ENCODE measurements around the gene NMT1. TPM values are rescaled to one million over a fixed set of nuclear protein-coding genes. Genes with fewer than 3 reads are reported as not detected.

The NMT1 gene
- total RNA-seq, 1 experiment from 2014 or later = 117 TPM

- intact Hi-C loops (cut with micrococcal nuclease) = no loop called here
- H3K27ac ChIP-seq (ENCODE audit: low read length) = no peak overlapping the region
- no peak overlapping the region for H2AFZ ChIP-seq (ENCODE audit: low read length)
- ChIA-PET CTCF (no interaction called here), POLR2A (ENCODE audit: unreplicated experiment) (interaction anchor here (0.6 kb wide), 1 partner anchor 9 kb away, joined by 3 read pairs; the partner anchor contains the start of gene NMT1)
- peaks cover 44% of the 10 kb centered on the region for H3K36me3 ChIP-seq (ENCODE audit: low read depth, low read length)
- no peak for ATAC-seq
- H3K9me3 ChIP-seq (ENCODE audit: low read length) = no peaks in the 10 kb centered on the region
- no TSS peak for BruUV-seq (replicated peaks)
- no peak for DNase-seq
- no peak for TF ChIP-seq EZH2 (IDR thresholded peaks at IDR 0.05; ENCODE audit: low read length, unreplicated experiment)
- no peak for TF ChIP-seq EZH2phosphoT487 (IDR thresholded peaks at IDR 0.05; ENCODE audit: borderline replicate concordance, low read length)
- no peak for TF ChIP-seq CTCF (conservative IDR thresholded peaks at IDR 0.05; ENCODE audit: low read depth, low read length)
- H3K4me2 ChIP-seq (ENCODE audit: low read length) = no peak overlapping the region
- no peaks in the 10 kb centered on the region for H3K4me1 ChIP-seq (ENCODE audit: insufficient read depth, low read length)
- H3K4me3 ChIP-seq (ENCODE audit: low read length) = no peak overlapping the region
- H4K20me1 ChIP-seq (ENCODE audit: low read length) = peaks cover 19% of the 10 kb centered on the region; the same call in 1 of the 2 replicates
- no peak overlapping the region for H3K9ac ChIP-seq (ENCODE audit: low read length)
- H3K9me2 ChIP-seq (replicated peaks; ENCODE audit: low read length) = no peaks in the 10 kb centered on the region
- H3K79me2 ChIP-seq (ENCODE audit: low read length) = peaks cover 93% of the 10 kb centered on the region
- H3K27me3 ChIP-seq (ENCODE audit: low read length) = no peaks in the 10 kb centered on the region
- no peaks in the 10 kb centered on the region for H3F3A ChIP-seq (ENCODE audit: low read length, unreplicated experiment)
Measured at GRCh38 chr17:45070001-45070400, 8.9 kb downstream of the NMT1 start.

DNA sequence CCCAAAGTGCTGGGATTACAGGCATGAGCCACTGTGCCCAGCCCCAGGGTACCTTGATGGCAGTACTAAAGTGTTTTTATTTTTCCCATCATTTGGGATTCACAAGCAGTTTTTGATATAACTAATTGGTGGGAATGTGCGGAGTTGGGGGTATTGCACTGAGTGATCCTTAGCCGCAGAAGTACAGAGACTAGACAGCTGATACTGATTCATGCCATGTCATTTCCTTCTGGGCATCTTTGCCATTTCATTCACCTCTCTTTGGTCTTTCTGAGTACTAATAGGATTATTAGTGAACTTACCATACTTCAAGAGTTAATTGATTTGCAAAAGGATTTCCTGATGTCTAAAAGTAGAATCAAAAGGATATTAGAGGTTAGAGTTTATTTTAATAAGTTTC is 9.7 kb downstream of the NMT1 start:
- TF ChIP-seq EZH2phosphoT487 (IDR thresholded peaks at IDR 0.05; ENCODE audit: borderline replicate concordance, low read length) = no peak
- no peak for TF ChIP-seq CTCF (conservative IDR thresholded peaks at IDR 0.05; ENCODE audit: low read depth, low read length)
- no peak for TF ChIP-seq EZH2 (IDR thresholded peaks at IDR 0.05; ENCODE audit: low read length, unreplicated experiment)
- no TSS peak for BruUV-seq (replicated peaks)
- Histone ChIP-seq H3K9me3 (ENCODE audit: low read length) (no peaks in the 10 kb centered on the region), H4K20me1 (ENCODE audit: low read length) (peaks cover 20% of the 10 kb centered on the region; the same call in 1 of the 2 replicates), H3F3A (ENCODE audit: low read length, unreplicated experiment) (no peaks in the 10 kb centered on the region), H2AFZ (ENCODE audit: low read length) (no peak overlapping the region), H3K27ac (ENCODE audit: low read length) (no peak overlapping the region), H3K4me1 (ENCODE audit: insufficient read depth, low read length) (peaks cover 2% of the 10 kb centered on the region), H3K4me2 (ENCODE audit: low read length) (no peak overlapping the region), H3K9me2 (replicated peaks; ENCODE audit: low read length) (no peaks in the 10 kb centered on the region), H3K9ac (ENCODE audit: low read length) (no peak overlapping the region), H3K36me3 (ENCODE audit: low read depth, low read length) (peaks cover 48% of the 10 kb centered on the region), H3K4me3 (ENCODE audit: low read length) (no peak overlapping the region), H3K27me3 (ENCODE audit: low read length) (no peaks in the 10 kb centered on the region), H3K79me2 (ENCODE audit: low read length) (peaks cover 91% of the 10 kb centered on the region)
- ChIA-PET CTCF (no interaction called here), POLR2A (ENCODE audit: unreplicated experiment) (no interaction called here)
- intact Hi-C loops (cut with micrococcal nuclease) = no loop called here
- ATAC-seq (peak; percentile 51; the same call in 1 of the 2 replicates), DNase-seq (no peak)

- H3K9me3 ChIP-seq (ENCODE audit: low read length) = no peaks in the 10 kb centered on the region
- no peaks in the 10 kb centered on the region for H3K9me2 ChIP-seq (replicated peaks; ENCODE audit: low read length)
- intact Hi-C loops (cut with micrococcal nuclease) = no loop called here
- DNase-seq (no peak), ATAC-seq (no peak; the same call in 1 of the 2 replicates)
- CTCF ChIA-PET = no interaction called here
- no peak overlapping the region for H3K4me3 ChIP-seq (ENCODE audit: low read length)
- H3K27me3 ChIP-seq (ENCODE audit: low read length) = no peaks in the 10 kb centered on the region
- peaks cover 45% of the 10 kb centered on the region for H3K36me3 ChIP-seq (ENCODE audit: low read depth, low read length)
- H3K4me2 ChIP-seq (ENCODE audit: low read length) = no peak overlapping the region
- TF ChIP-seq CTCF (conservative IDR thresholded peaks at IDR 0.05; ENCODE audit: low read depth, low read length) (no peak), EZH2 (IDR thresholded peaks at IDR 0.05; ENCODE audit: low read length, unreplicated experiment) (no peak), EZH2phosphoT487 (IDR thresholded peaks at IDR 0.05; ENCODE audit: borderline replicate concordance, low read length) (no peak)
- H3K27ac ChIP-seq (ENCODE audit: low read length) = no peak overlapping the region
- H3K4me1 ChIP-seq (ENCODE audit: insufficient read depth, low read length) = peaks cover 10% of the 10 kb centered on the region
- H3K9ac ChIP-seq (ENCODE audit: low read length) = no peak overlapping the region
- no peak overlapping the region for H2AFZ ChIP-seq (ENCODE audit: low read length)
- peaks cover 92% of the 10 kb centered on the region for H3K79me2 ChIP-seq (ENCODE audit: low read length)
- POLR2A ChIA-PET (ENCODE audit: unreplicated experiment) = no interaction called here
- BruUV-seq (replicated peaks) = no TSS peak
- H4K20me1 ChIP-seq (ENCODE audit: low read length) = peaks cover 25% of the 10 kb centered on the region; the same call in 1 of the 2 replicates
- H3F3A ChIP-seq (ENCODE audit: low read length, unreplicated experiment) = peaks cover 5% of the 10 kb centered on the region
Measured at GRCh38 chr17:45073414-45074070, 12.4 kb downstream of the NMT1 start.

All from PC-3 (cell line).